ENCODE results near the gene PCDHA8.
"Not testable (repeated sequence)": the region's sequence is repeated elsewhere in the genome, so short reads cannot be mapped to it uniquely, and the experiment has no call there.

PCDHA8 gene

GRCh38 chr5:140840978-140841962 is at the start of gene PCDHA8:
Gene PCDHA8 (plus strand): TSS chr5:140841187. CDS start chr5:140841322, 135 bp downstream.
- no peak for DNase-seq (ENCODE audit: low read depth)

GRCh38 chr5:140794595-140795258 is 46.3 kb upstream of the PCDHA8 start, which contains the start of gene PCDHA2:
Gene PCDHA2 (plus strand): TSS chr5:140794852.
- DNase-seq (ENCODE audit: low read depth) = no peak

GRCh38 chr5:140795259-140795641 is 45.7 kb upstream of the PCDHA8 start:
- DNase-seq (ENCODE audit: low read depth) = no peak

- not testable (repeated sequence) for DNase-seq (ENCODE audit: low read depth)
Measured at GRCh38 chr5:140796072-140796717, 44.8 kb upstream of the PCDHA8 start.

GRCh38 chr5:140796718-140797095 is 44.3 kb upstream of the PCDHA8 start:
- DNase-seq (ENCODE audit: low read depth) = no peak

- no peak for DNase-seq (ENCODE audit: low read depth)
Measured at GRCh38 chr5:140800816-140801493, 40.0 kb upstream of the PCDHA8 start, which contains the start of gene PCDHA3. Gene PCDHA3 (plus strand): TSS chr5:140801057.

GRCh38 chr5:140801494-140801841 is 39.5 kb upstream of the PCDHA8 start:
- no peak for DNase-seq (ENCODE audit: low read depth)

GRCh38 chr5:140802381-140802780 is 38.6 kb upstream of the PCDHA8 start:
- not testable (repeated sequence) for DNase-seq (ENCODE audit: low read depth)

- DNase-seq (ENCODE audit: low read depth) = no peak
Measured at GRCh38 chr5:140802781-140803271, 38.2 kb upstream of the PCDHA8 start.

GRCh38 chr5:140806834-140807775 is 33.9 kb upstream of the PCDHA8 start, which contains the start of gene PCDHA4:
Gene PCDHA4 (plus strand): TSS chr5:140807068.
- DNase-seq (ENCODE audit: low read depth) = no peak

- DNase-seq (ENCODE audit: low read depth) = not testable (repeated sequence)
Measured at GRCh38 chr5:140808241-140808888, 32.6 kb upstream of the PCDHA8 start.

GRCh38 chr5:140808889-140809291 is 32.1 kb upstream of the PCDHA8 start:
- DNase-seq (ENCODE audit: low read depth) = no peak

- no peak for DNase-seq (ENCODE audit: low read depth)
Measured at GRCh38 chr5:140821375-140822280, 19.4 kb upstream of the PCDHA8 start, which contains the start of gene PCDHA5. Gene PCDHA5 (plus strand): TSS chr5:140821613.

GRCh38 chr5:140822281-140822629 is 18.7 kb upstream of the PCDHA8 start:
- DNase-seq (ENCODE audit: low read depth) = no peak

- DNase-seq (ENCODE audit: low read depth) = not testable (repeated sequence)
Measured at GRCh38 chr5:140822969-140823368, 18.0 kb upstream of the PCDHA8 start.

- DNase-seq (ENCODE audit: low read depth) = no peak
Measured at GRCh38 chr5:140823475-140823874, 17.5 kb upstream of the PCDHA8 start.

- DNase-seq (ENCODE audit: low read depth) = no peak
Measured at GRCh38 chr5:140827704-140828361, 13.2 kb upstream of the PCDHA8 start, which contains the start of gene PCDHA6. Gene PCDHA6 (plus strand): TSS chr5:140827960. CDS start chr5:140828092, 132 bp downstream.

- DNase-seq (ENCODE audit: low read depth) = no peak
Measured at GRCh38 chr5:140828362-140828737, 12.6 kb upstream of the PCDHA8 start.

All from activated gamma-delta T cell treated with anti-CD3 and anti-CD28 coated beads, Interleukin-2, amount 50 U/mL, for 16 hours (primary cell).